ENCODE measurements around the gene VTN.
"Not testable (repeated sequence)": the region's sequence is repeated elsewhere in the genome, so short reads cannot be mapped to it uniquely, and the experiment has no call there.

VTN gene

GRCh38 chr17:28339431-28339830 lies 30.7 kb downstream of the VTN start:
- no peak overlapping the region for H3K9ac ChIP-seq (ENCODE audit: low read length)
- no peak overlapping the region for H3K4me3 ChIP-seq (ENCODE audit: low read length)
- H3K27me3 ChIP-seq (replicated peaks; ENCODE audit: control insufficient read depth, insufficient read depth, low read length), result no peaks in the 10 kb centered on the region
- H3K9me3 ChIP-seq (ENCODE audit: control insufficient read depth, low read length), result no peaks in the 10 kb centered on the region
- DNase-seq (ENCODE audit: low read depth), result no peak
- H3K4me1 ChIP-seq (ENCODE audit: control insufficient read depth, insufficient read depth, low read length), result peaks cover 18% of the 10 kb centered on the region
- peaks cover 44% of the 10 kb centered on the region for H3K36me3 ChIP-seq (ENCODE audit: control insufficient read depth, insufficient read depth, low read length, severe bottlenecking)

GRCh38 chr17:28338769-28339212 lies 31.3 kb downstream of the VTN start:
- DNase-seq (ENCODE audit: low read depth); H3K4me3 ChIP-seq (ENCODE audit: low read length); H3K9ac ChIP-seq (ENCODE audit: low read length); H3K9me3 ChIP-seq (ENCODE audit: control insufficient read depth, low read length); H3K27me3 ChIP-seq (replicated peaks; ENCODE audit: control insufficient read depth, insufficient read depth, low read length): not testable (repeated sequence)
- peaks cover 25% of the 10 kb centered on the region for H3K4me1 ChIP-seq (ENCODE audit: control insufficient read depth, insufficient read depth, low read length)
- peaks cover 37% of the 10 kb centered on the region for H3K36me3 ChIP-seq (ENCODE audit: control insufficient read depth, insufficient read depth, low read length, severe bottlenecking)

- DNase-seq (ENCODE audit: low read depth), result no peak
- H3K9me3 ChIP-seq (ENCODE audit: control insufficient read depth, low read length), result no peaks in the 10 kb centered on the region
- no peak overlapping the region for H3K9ac ChIP-seq (ENCODE audit: low read length)
- H3K4me3 ChIP-seq (ENCODE audit: low read length), result no peak overlapping the region
- H3K4me1 ChIP-seq (ENCODE audit: control insufficient read depth, insufficient read depth, low read length), result peaks cover 28% of the 10 kb centered on the region
- no peaks in the 10 kb centered on the region for H3K27me3 ChIP-seq (replicated peaks; ENCODE audit: control insufficient read depth, insufficient read depth, low read length)
- H3K36me3 ChIP-seq (ENCODE audit: control insufficient read depth, insufficient read depth, low read length, severe bottlenecking), result peaks cover 34% of the 10 kb centered on the region
Observed at GRCh38 chr17:28338056-28338768, 31.9 kb downstream of the VTN start.

DNA sequence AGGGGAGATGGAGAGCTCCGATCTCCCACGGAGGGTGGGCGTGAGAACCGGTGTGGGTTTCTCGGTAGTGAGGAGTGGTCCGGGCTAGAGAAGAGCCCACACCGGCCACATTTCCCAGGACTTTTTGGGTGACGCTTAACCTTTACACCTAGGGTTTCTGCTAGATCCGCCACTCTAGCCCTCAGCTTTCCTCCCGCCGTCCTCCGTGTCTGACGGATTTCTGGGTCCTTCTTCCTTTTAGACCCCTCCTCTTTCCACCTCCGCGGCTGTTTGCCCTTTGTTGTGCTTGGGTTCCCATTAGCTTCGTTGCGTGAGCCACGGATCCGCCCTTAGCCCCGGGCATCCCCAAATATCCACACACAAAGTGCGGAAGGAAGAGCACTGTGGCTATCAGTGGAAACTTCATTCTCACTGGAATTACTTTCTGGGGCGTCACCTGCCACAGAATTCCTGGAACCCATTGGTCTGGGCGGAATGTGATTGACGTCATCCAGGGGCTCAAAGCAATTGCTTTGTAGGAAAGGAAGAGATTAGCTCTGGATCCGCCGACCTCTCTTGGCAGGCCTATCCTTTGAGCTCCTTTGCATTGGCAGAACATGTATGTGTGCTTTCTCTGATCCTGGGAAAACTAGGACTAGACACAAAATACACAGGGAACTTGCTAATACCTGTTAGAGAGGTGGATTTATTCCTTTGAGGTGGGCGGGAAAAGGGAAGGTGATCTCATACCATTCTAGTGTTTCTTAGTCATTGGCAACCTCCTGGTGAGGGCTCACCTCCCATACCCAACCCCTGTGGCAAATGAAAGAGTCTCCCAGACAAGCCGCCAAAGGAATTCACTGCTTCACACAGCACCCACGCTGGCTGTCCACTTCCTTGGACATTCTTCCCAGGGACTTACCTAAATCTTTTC lies 33.9 kb downstream of the VTN start:
- Histone ChIP-seq H3K27me3 (replicated peaks; ENCODE audit: control insufficient read depth, insufficient read depth, low read length) (no peaks in the 10 kb centered on the region), H3K9ac (ENCODE audit: low read length) (peak overlapping the region; percentile 92), H3K36me3 (ENCODE audit: control insufficient read depth, insufficient read depth, low read length, severe bottlenecking) (peaks cover 25% of the 10 kb centered on the region), H3K4me3 (ENCODE audit: low read length) (peak overlapping the region; percentile 98), H3K4me1 (ENCODE audit: control insufficient read depth, insufficient read depth, low read length) (peaks cover 28% of the 10 kb centered on the region), H3K9me3 (ENCODE audit: control insufficient read depth, low read length) (no peaks in the 10 kb centered on the region)
- peak; percentile 90 for DNase-seq (ENCODE audit: low read depth)

GRCh38 chr17:28335201-28335958 lies 34.7 kb downstream of the VTN start, which contains the start of the genes IFT20 and TNFAIP1:
Gene IFT20, minus strand, starts transcription at chr17:28335472. Its CDS starts 3,487 bp downstream, at chr17:28331985.
Gene TNFAIP1, plus strand, starts transcription at chr17:28335761. Its CDS starts 3,761 bp downstream, at chr17:28339522.
- Histone ChIP-seq H3K27me3 (replicated peaks; ENCODE audit: control insufficient read depth, insufficient read depth, low read length) (no peaks in the 10 kb centered on the region), H3K4me1 (ENCODE audit: control insufficient read depth, insufficient read depth, low read length) (peaks cover 28% of the 10 kb centered on the region), H3K36me3 (ENCODE audit: control insufficient read depth, insufficient read depth, low read length, severe bottlenecking) (peaks cover 26% of the 10 kb centered on the region), H3K9ac (ENCODE audit: low read length) (peak within 1 kb of the TSS; percentile 92), H3K4me3 (ENCODE audit: low read length) (peak within 1 kb of the TSS; percentile 98), H3K9me3 (ENCODE audit: control insufficient read depth, low read length) (no peaks in the 10 kb centered on the region)
- DNase-seq (ENCODE audit: low read depth), result peak; percentile 100

DNA sequence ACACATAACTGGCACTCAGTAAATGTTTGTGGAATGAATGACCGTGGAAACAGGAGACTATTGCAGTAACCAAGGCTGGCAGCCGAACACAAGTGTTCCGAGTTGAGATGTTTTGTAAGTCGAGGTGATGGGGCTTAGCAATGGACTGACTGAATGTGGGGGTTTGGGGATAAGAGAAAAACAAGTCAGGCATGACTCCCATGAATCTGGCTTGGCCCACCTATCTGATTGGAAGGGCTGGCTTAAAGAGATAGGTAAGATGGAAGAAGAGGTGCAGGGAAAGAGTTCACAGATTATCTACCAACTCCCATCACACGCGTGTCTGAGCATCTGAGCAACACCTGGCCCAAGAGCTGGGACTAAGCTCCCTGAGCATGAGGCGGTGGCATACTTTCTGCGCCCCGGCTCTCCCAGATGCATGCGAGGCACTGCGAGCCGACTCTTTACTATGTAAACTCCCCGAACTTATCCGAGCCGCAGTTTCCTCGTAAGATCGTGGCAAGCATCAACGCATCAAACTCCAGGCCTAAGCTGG lies 35.4 kb downstream of the VTN start:
- peak; percentile 71 for DNase-seq (ENCODE audit: low read depth)
- Histone ChIP-seq H3K27me3 (replicated peaks; ENCODE audit: control insufficient read depth, insufficient read depth, low read length) (no peaks in the 10 kb centered on the region), H3K9ac (ENCODE audit: low read length) (peak overlapping the region; percentile 89), H3K4me1 (ENCODE audit: control insufficient read depth, insufficient read depth, low read length) (peaks cover 28% of the 10 kb centered on the region), H3K4me3 (ENCODE audit: low read length) (peak overlapping the region; percentile 98), H3K36me3 (ENCODE audit: control insufficient read depth, insufficient read depth, low read length, severe bottlenecking) (peaks cover 20% of the 10 kb centered on the region), H3K9me3 (ENCODE audit: control insufficient read depth, low read length) (no peaks in the 10 kb centered on the region)

DNA sequence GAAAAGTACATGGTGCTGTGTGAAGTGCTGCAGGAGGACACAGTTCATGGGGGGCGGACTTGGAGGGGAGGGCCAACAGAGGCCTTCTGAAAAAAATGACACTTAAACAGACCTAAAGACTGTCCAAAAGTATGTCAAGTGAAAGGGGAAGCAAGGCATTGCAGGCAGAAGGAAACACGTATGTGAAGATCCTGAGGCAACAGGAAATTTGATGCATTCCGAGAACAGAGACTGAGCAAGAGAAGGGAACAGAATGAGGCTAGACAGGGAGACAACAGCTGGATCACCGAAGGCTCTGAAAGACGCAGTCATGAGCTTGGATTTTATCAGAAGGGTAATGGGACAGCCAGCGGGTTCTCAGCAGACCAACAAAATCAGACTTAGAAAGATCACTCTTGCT lies 35.9 kb downstream of the VTN start:
- H3K4me3 ChIP-seq (ENCODE audit: low read length), result peak overlapping the region; percentile 98
- H3K27me3 ChIP-seq (replicated peaks; ENCODE audit: control insufficient read depth, insufficient read depth, low read length), result no peaks in the 10 kb centered on the region
- DNase-seq (ENCODE audit: low read depth), result peak; percentile 37
- H3K9ac ChIP-seq (ENCODE audit: low read length), result peak overlapping the region; percentile 89
- peaks cover 28% of the 10 kb centered on the region for H3K4me1 ChIP-seq (ENCODE audit: control insufficient read depth, insufficient read depth, low read length)
- peaks cover 24% of the 10 kb centered on the region for H3K36me3 ChIP-seq (ENCODE audit: control insufficient read depth, insufficient read depth, low read length, severe bottlenecking)
- H3K9me3 ChIP-seq (ENCODE audit: control insufficient read depth, low read length), result no peaks in the 10 kb centered on the region

- H3K9me3 ChIP-seq (ENCODE audit: control insufficient read depth, low read length), result no peaks in the 10 kb centered on the region
- no peak for DNase-seq (ENCODE audit: low read depth)
- H3K4me3 ChIP-seq (ENCODE audit: low read length), result no peak overlapping the region
- peaks cover 33% of the 10 kb centered on the region for H3K36me3 ChIP-seq (ENCODE audit: control insufficient read depth, insufficient read depth, low read length, severe bottlenecking)
- peaks cover 26% of the 10 kb centered on the region for H3K4me1 ChIP-seq (ENCODE audit: control insufficient read depth, insufficient read depth, low read length)
- H3K9ac ChIP-seq (ENCODE audit: low read length), result no peak overlapping the region
- H3K27me3 ChIP-seq (replicated peaks; ENCODE audit: control insufficient read depth, insufficient read depth, low read length), result no peaks in the 10 kb centered on the region
Observed at GRCh38 chr17:28333083-28333746, 36.9 kb downstream of the VTN start.

- no peak for DNase-seq (ENCODE audit: low read depth)
- Histone ChIP-seq H3K9me3 (ENCODE audit: control insufficient read depth, low read length) (no peaks in the 10 kb centered on the region), H3K9ac (ENCODE audit: low read length) (no peak overlapping the region), H3K27me3 (replicated peaks; ENCODE audit: control insufficient read depth, insufficient read depth, low read length) (no peaks in the 10 kb centered on the region), H3K4me3 (ENCODE audit: low read length) (no peak overlapping the region), H3K36me3 (ENCODE audit: control insufficient read depth, insufficient read depth, low read length, severe bottlenecking) (peaks cover 46% of the 10 kb centered on the region), H3K4me1 (ENCODE audit: control insufficient read depth, insufficient read depth, low read length) (peaks cover 23% of the 10 kb centered on the region)
Observed at GRCh38 chr17:28331891-28332420, 38.2 kb downstream of the VTN start.

DNA sequence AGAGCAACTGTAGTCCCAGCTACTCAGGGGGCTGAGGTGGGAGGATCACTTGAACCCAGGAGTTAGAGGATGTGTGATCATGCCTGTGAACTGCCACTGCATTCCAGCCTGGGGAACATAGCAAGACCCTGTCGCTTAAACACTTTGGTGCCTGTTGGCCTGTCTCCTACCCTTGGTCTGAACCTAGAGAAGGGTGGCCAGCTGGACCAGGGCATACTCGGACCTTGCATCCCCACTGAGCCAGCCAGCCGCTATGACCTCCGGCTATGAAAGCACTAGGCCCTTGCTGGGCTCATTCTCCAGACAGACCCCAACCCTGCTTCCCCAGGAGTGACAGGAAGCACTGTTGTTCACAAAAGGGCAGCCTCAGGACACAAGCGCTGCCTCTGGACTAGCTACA lies 39.4 kb downstream of the VTN start:
- H3K9ac ChIP-seq (ENCODE audit: low read length), result no peak overlapping the region
- no peak overlapping the region for H3K4me3 ChIP-seq (ENCODE audit: low read length)
- H3K27me3 ChIP-seq (replicated peaks; ENCODE audit: control insufficient read depth, insufficient read depth, low read length), result no peaks in the 10 kb centered on the region
- peaks cover 14% of the 10 kb centered on the region for H3K4me1 ChIP-seq (ENCODE audit: control insufficient read depth, insufficient read depth, low read length)
- H3K36me3 ChIP-seq (ENCODE audit: control insufficient read depth, insufficient read depth, low read length, severe bottlenecking), result peaks cover 54% of the 10 kb centered on the region
- H3K9me3 ChIP-seq (ENCODE audit: control insufficient read depth, low read length), result no peaks in the 10 kb centered on the region
- no peak for DNase-seq (ENCODE audit: low read depth)
